Left cardiac atrium (tissue), 4 donors: ENCODE measurements around the gene MRPS15. TPM values are rescaled to one million over a fixed set of nuclear protein-coding genes. Genes with fewer than 3 reads are reported as not detected.

Experiments used
- ATAC-seq, 2 donors: fragments of 200-7000 bp; cut with Tn5 transposase; one replicate each; pipeline ENCODE4 v1.9.1; 2020; ENCODE audit warnings: mild to moderate bottlenecking in 2 of 2, moderate library complexity in 2 of 2
- DNase-seq: peaks from one replicate; pipeline ENCODE4 v3.0.0-alpha.2; 2020
- intact Hi-C, 2 donors: fragments of 100-400 bp; cut with DNase I; formaldehyde crosslinking; loops; one replicate each; pipeline versions ENCODE4 v1.14.1 to v1.15.1; 2022 to 2023
- total RNA-seq, 2 donors: library from RNA; stranded (reverse); fragmentation: NEBNext Ultra II Directional; extraction: Animal tissue kit (Norgen Biotek cat#: 25700); gene quantifications; one replicate each; pipeline ENCODE4 v1.2.1, GENCODE V29; 2021
- donor health status: DM: no; HTN: yes; CAD: no.
- donor health status: DM: no; HTN: yes; CAD: no; lungs with severe emphysema.
- donor health status: DM: yes; HTN: yes; CAD: no.
- donor health status: Dilated cardiomyopathy.

Gene MRPS15
- total RNA-seq, 2 donors from 2014 or later, result 88.0 to 88.4 TPM

- DNase-seq, result no peak
- intact Hi-C loops, result no loop called here
- no peak for ATAC-seq
Observed at GRCh38 chr1:36466370-36467026, 2.3 kb upstream of the MRPS15 start.

DNA sequence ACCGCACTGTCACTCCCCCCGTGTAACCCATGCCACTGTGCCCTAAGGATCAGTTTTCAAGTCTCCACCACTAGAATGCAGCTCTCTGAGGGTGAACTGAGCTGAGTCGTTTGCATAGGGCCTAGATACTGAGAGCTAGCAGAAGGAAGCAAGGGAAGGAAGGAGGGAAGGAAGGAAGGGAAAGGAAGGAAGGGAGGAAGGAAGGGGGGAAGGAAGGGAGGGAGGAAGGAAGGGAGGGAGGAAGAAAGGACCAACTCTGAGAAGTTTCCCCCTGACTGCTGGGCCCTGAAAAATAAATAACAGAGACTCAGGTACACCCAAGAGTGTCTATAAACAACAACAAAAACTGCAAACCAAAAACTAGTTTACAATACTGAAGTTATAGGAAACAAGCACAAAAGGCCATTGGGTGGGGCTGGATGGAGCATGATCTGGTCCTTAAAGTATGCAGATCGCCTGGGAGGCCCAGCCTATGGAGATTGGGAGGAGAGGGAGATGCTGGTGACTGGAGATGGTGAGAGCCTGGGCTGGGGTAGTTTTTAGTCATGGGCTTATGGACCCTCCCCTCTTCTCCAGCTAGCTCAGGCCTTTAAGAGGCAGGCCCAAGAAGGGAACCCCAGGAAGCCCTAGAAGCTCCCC is 1.7 kb upstream of the MRPS15 start:
- no peak for ATAC-seq

DNA sequence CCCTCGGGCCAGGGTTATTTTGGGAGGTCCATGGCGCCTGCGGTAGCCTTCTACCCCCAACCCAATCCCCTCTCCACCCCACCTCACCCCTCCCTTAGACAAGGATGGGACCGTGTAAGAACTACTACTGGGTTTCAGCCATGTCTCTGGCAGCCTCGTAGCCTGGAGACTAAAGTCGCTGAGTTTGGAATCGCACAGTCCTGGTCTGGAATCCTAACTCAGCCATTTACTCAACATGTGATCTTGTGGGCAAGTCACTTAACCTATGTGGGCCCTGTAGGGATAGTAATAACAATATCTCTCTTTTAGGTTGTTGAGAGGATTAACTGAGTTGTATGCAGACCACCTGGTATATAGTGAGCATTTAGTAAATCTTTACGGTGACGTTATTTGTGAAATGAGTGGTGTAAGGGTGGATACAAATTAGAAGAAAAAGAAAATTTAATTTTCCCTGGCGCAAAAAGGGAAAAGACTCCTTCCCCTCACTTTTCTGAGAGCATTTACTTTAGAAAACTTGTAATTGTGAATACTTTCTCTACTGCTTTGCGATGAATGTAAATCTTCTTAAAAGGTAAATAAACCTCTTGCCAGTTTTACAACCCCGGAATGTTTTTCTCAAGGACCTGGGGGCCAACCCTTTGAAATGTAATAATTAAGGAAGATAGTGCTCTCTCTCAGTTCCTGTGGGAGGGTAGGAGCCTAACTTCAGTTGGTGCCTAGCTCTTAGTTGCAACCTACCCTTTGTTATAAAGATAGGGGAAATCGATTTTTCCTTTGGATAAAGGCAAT is 615 bp upstream of the MRPS15 start:
- DNase-seq (no peak), ATAC-seq (peak; percentile 65 to 70)
- intact Hi-C loops, result no loop called here

More for the DNA sequence above, 1.7 kb upstream of the MRPS15 start:
- intact Hi-C loops, result no loop called here
- no peak for DNase-seq

DNA sequence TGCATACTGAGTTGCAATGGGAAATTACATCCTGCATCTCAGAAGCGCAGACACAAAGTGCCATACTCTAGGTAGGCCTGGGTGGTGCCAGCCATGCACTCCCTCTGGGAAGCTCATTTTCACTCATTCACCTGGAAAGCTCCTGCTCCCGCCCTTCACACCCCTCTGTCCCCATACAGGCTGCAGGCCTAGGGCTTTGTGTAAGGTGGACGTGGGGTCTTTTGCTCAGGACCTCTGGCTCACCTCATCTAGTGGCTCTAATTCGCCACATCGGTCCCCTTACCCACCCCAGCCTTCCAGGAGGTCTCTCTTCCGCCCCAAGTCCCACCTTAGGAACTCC is 751 bp downstream of the MRPS15 start:
- DNase-seq (no peak), ATAC-seq (no peak)
- intact Hi-C loops, result no loop called here

GRCh38 chr1:36458910-36459309 is 5.3 kb downstream of the MRPS15 start:
- intact Hi-C loops, result no loop called here
- DNase-seq, result no peak
- no peak for ATAC-seq

GRCh38 chr1:36457691-36458090 is 6.5 kb downstream of the MRPS15 start:
- ATAC-seq (no peak), DNase-seq (no peak)
- intact Hi-C loops, result no loop called here

DNA sequence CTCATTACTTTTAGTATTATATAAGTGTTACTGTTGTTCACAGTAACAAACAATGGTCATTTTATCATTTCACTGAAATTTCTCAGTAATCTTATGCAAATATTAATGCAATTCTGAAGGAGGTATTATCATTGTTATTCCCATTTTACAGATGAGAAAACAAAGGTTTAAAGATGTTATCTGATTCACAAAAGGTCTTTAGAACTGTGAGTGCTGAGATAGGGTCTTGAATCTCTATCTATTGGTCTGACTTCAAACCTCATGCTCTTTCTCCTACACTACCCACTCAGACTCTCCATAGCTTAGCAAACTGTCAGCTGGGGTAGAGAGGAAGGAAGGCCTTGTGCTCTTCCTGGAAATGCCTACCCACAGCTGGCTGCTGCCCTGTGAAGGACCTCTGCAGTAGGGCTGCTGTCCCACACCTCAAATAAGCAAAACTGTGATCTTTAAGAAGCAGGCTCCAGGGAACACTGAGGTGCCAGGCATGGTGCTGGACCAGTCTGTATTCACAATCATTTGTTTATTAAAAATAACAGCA is 7.7 kb downstream of the MRPS15 start:
- no peak for DNase-seq
- intact Hi-C loops, result no loop called here
- ATAC-seq, result no peak

DNA sequence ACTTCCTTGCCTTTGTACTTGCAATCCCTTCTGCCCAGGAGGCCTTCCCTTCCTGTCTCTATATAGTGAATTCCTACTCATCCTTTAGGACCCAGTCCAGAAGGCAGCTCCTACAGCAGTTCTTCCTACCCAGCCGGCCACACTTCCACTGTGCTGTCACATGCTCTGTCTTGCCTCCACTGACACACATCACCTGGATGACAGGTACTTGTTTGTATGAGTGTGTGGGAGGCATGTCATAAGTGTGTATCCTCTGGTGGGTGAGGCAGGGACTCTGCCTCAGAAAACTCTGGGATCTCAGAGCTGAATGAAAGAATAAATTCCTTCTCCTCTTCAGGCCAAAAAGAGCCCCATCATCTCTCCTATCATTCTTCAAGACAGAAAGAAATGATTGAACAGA is 8.8 kb downstream of the MRPS15 start:
- ATAC-seq (no peak), DNase-seq (no peak)
- intact Hi-C loops, result no loop called here

GRCh38 chr1:36453600-36454388 is 10.4 kb downstream of the MRPS15 start:
- intact Hi-C loops, result no loop called here
- DNase-seq (no peak), ATAC-seq (no peak)

DNA sequence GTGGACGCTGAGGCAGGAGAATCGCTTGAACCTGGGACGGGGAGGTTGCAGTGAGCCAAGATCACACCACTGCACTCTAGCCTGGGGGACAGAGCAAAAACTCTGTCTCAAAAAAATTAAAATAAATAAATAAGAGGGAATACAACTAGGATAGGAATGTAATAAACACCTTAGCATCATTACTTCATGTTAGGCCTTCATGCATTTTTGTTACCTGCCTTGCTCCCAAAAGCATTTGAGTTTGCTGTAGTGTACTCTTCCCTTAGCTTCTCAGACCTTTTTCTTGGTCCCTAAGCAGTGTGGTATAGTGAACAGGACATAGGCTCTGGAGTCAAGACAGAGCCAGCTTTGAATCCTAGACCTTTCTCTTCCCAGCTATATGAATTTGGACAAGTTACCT is 11.1 kb downstream of the MRPS15 start:
- ATAC-seq (no peak), DNase-seq (no peak)
- intact Hi-C loops, result no loop called here

DNA sequence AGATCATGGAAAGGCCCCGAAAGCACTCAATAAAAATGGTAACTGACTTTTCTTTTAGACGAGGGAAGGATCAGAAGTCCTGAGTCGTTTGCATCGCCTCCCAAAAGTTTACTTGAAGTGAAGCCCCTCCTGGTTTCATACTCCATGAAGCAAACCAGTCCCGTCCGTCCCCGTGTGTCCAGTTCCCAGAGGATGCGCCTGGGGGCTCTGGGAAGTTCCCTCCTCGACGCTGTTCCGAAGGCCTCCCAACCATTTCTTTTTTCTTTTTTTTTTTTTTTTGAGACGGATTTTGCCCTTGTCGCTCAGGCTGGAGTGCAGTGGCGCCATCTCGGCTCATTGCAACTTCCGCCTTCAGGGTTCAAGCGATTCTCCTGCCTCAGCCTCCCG is 13.3 kb downstream of the MRPS15 start:
- intact Hi-C loops, result no loop called here
- peak in 1 of 2 donors; percentile 4 for ATAC-seq
- DNase-seq, result no peak

GRCh38 chr1:36450270-36450918 is 13.8 kb downstream of the MRPS15 start, which contains the start of gene OSCP1:
Gene OSCP1, minus strand, starts transcription at chr1:36450451. Its CDS starts 82 bp downstream, at chr1:36450369.
- intact Hi-C loops, result no loop called here
- DNase-seq (peak; percentile 96), ATAC-seq (peak; percentile 99)

DNA sequence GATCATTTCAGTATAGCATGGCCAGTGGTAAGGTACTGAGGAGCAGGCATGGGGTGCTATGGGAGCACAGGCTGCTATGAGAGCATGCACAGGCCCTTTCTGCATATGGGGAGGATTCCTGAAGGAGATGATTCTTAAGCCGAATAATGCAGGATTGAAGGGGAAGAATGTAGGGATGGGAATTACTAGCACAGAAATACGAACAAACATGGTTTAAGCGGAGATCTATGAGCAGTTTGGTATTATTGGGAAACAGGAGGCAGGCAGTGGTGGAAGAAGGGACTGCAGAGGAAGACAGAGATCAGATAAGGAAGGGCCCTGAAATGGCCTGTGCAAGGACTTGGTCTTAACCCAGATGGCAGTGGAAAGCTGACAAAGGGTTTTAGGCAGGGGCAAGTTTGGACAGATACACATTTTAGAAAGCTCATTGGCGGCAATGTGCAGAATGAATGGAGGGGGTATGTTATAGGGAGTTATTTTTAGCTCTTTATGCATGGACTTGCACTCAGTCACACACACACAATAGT is 15.6 kb downstream of the MRPS15 start:
- ATAC-seq, result no peak
- DNase-seq, result no peak
- intact Hi-C loops, result no loop called here

DNA sequence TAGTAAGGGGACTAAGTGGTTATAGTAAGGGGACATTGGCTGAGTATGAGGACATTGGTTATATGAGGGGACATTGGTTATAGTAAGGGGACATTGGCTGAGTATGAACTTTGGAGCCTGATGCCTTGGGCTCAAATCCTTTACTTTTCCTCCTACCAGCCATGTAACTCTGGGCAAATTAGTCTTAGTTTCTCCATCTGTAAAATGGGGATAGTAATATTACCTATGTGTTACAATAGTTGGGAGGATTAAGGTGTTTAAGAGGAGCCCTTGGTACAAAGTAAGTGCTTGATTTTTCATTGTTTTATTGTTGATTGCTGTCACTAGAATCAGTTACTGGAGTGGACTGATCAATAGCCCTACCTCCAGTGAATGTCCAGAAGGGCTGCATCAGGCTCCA is 16.7 kb downstream of the MRPS15 start:
- DNase-seq (no peak), ATAC-seq (no peak)
- intact Hi-C loops, result no loop called here

DNA sequence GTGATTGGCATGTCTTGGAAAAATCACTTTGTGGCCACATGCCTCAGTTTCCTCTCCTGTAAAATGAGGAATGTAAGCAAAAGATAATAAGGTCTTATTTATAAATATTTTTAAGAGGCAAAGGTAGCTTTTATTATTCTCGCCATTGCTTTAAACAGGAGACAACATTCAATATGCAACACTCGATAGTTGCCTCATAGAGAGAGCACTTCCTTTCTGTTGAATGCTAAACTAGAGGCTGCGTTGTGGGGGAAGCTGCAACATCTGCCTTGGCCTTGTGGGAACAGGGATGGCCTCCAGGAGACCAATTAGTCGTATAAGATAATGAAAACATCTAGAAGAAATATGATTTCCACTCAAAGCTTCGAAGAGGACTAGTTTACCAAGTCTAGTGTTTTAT is 17.4 kb downstream of the MRPS15 start:
- no peak for ATAC-seq
- DNase-seq, result no peak
- intact Hi-C loops, result no loop called here

DNA sequence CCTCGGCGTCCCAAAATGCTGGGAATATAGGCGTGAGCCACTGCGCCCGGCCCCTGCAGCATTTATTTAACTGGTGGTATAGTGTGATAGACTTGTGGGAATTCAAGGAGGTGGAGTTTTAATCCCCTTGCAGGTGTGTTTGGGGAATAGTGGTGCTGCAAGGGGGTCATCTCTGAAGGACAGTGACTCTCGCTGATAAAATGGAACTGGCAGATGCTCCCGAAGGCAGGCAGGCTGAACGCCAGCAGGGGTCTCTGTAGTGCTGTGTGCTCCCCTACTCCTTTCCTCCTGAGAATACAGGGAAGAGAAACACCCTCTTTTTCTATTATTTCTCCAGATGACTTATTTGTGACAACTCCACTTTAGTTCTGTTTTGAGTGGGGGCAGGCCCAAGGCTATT is 17.9 kb downstream of the MRPS15 start:
- intact Hi-C loops, result no loop called here
- DNase-seq (no peak), ATAC-seq (no peak)

GRCh38 chr1:36443297-36443696 is 20.9 kb downstream of the MRPS15 start:
- intact Hi-C loops, result no loop called here
- no peak for DNase-seq
- no peak for ATAC-seq

DNA sequence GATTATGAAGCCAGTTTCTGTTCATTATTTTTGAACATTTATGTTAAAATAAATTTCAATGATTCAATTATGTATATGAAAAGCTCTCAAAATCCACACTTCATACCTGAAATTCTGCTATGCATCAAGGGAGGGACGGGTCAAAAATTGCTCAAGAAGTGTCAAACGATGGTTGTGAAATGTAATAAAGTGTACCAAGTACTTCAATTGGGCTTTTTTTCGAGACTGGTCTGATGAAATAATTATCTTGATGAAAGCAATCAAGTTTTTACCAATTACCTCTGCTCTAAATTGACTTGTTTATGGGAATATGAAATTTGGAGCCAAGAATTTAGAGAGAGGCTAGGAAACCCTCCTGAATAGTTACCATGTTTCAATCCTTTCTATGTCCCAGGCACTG is 21.8 kb downstream of the MRPS15 start:
- no peak for ATAC-seq
- intact Hi-C loops, result no loop called here
- no peak for DNase-seq

DNA sequence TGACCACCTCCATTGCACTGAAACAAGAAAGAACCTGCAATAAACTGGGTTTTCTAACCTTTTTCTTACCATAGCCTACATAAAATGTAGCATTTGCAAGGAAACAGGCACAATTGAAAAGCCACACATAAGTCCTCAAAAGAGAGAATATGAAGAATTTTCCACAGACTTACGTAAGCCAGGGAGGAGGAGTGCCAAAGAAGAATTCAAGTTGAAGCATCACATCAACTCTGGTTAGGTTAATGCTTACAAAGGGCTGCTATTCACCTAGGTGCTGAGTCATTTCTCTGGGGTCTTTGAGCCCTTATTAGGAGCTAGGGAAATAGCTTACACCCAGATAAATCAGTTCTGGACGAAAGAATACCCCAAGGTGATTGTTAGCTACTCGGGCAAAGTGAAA is 23.5 kb downstream of the MRPS15 start:
- intact Hi-C loops, result no loop called here

More for the DNA sequence above, 23.5 kb downstream of the MRPS15 start:
- DNase-seq, result no peak
- ATAC-seq, result no peak
